ENCODE data around the gene CEP112.

Gene CEP112

DNA sequence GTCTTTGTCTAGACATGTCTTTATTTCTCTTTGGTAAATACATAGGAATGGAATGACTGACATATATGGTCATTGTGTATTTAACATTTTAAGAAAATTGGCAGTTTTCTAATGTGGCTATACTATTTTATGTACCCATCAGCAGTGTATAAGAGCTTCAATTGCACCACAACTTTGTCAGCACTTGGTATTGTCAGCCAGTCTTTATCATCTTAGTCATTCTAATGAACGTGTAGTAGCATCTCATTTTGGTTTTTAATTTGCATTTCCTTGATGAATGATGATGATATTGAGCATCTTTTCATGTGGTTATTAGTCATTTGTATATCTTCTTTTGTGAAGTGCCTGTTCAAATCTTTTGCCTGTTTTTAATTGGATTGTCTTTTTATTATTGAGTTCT, 239.3 kb downstream of the CEP112 start:
- DNase-seq (ENCODE audit: low read depth, low spot score), result no peak
- H3K4me3 ChIP-seq (ENCODE audit: low read depth, low read length), result no peak overlapping the region
- TF ChIP-seq, protein P1, sequence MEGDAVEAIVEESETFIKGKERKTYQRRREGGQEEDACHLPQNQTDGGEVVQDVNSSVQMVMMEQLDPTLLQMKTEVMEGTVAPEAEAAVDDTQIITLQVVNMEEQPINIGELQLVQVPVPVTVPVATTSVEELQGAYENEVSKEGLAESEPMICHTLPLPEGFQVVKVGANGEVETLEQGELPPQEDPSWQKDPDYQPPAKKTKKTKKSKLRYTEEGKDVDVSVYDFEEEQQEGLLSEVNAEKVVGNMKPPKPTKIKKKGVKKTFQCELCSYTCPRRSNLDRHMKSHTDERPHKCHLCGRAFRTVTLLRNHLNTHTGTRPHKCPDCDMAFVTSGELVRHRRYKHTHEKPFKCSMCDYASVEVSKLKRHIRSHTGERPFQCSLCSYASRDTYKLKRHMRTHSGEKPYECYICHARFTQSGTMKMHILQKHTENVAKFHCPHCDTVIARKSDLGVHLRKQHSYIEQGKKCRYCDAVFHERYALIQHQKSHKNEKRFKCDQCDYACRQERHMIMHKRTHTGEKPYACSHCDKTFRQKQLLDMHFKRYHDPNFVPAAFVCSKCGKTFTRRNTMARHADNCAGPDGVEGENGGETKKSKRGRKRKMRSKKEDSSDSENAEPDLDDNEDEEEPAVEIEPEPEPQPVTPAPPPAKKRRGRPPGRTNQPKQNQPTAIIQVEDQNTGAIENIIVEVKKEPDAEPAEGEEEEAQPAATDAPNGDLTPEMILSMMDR (IDR thresholded peaks at IDR 0.05; ENCODE audit: insufficient read depth, low read length, missing control alignments), result no peak
- CTCF ChIA-PET, result no interaction called here
- POLR2A ChIA-PET, result no interaction called here

- TF ChIP-seq, protein P1 (IDR thresholded peaks at IDR 0.05; ENCODE audit: insufficient read depth, low read length, missing control alignments), result no peak
- no peak overlapping the region for H3K4me3 ChIP-seq (ENCODE audit: low read depth, low read length)
- ChIA-PET CTCF (no interaction called here), POLR2A (no interaction called here)
- no peak for DNase-seq (ENCODE audit: low read depth, low spot score)
Observed at GRCh38 chr17:65952015-65952414, 239.9 kb downstream of the CEP112 start.

GRCh38 chr17:65947831-65948230, 244.1 kb downstream of the CEP112 start:
- TF ChIP-seq, protein P1 (IDR thresholded peaks at IDR 0.05; ENCODE audit: insufficient read depth, low read length, missing control alignments), result no peak
- CTCF ChIA-PET, result no interaction called here
- POLR2A ChIA-PET, result no interaction called here
- DNase-seq (ENCODE audit: low read depth, low spot score), result no peak
- no peak overlapping the region for H3K4me3 ChIP-seq (ENCODE audit: low read depth, low read length)

DNA sequence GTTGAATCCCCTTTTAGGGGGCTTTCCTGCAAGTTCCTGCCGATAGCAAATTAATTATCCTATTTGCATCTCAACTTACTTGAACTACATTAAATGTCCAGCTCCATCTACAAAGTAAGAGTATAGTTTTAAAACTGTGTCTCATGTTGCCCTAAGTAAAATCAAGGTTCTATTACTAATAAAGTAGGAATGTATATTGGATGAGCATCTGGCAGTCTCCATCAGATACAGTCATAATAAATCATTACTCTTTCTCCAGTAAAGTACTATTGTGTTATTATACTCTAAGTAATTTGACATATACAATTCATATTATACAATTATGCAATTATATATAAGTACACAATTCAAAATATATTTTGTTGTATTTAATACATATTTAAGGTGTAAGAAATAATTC, 249.3 kb downstream of the CEP112 start:
- TF ChIP-seq, protein P1 (IDR thresholded peaks at IDR 0.05; ENCODE audit: insufficient read depth, low read length, missing control alignments), result no peak
- DNase-seq (ENCODE audit: low read depth, low spot score), result no peak
- CTCF ChIA-PET, result interaction anchor here (0.8 kb wide), 1 partner anchor 11 kb away, joined by 3 read pairs; no protein-coding TSS in a partner anchor
- no peak overlapping the region for H3K4me3 ChIP-seq (ENCODE audit: low read depth, low read length)
- POLR2A ChIA-PET, result interaction anchor here (0.6 kb wide), 1 partner anchor 265 kb away, joined by 3 read pairs; no protein-coding TSS in a partner anchor

- CTCF ChIA-PET, result no interaction called here
- DNase-seq (ENCODE audit: low read depth, low spot score), result no peak
- TF ChIP-seq, protein P1 (IDR thresholded peaks at IDR 0.05; ENCODE audit: insufficient read depth, low read length, missing control alignments), result no peak
- no peak overlapping the region for H3K4me3 ChIP-seq (ENCODE audit: low read depth, low read length)
- POLR2A ChIA-PET, result no interaction called here
Observed at GRCh38 chr17:65941356-65941899, 250.5 kb downstream of the CEP112 start.

DNA sequence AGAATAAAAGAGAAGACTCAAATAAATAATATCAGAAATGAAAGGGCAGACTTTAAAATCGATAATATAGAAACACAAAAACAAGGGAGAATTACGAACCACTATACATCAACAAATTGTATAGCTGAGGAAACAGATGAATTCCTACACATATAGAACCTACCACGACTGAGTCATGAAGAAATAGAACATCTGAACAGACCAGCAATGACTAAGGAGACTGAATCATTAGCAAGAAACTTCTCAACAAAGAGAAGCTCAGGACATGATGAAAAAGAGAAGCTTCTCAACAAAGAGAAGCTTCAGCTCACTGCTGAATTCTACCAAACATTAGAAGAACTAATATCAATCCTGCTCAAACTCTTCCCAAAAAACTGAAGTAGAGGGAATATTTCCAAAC, 255.9 kb downstream of the CEP112 start:
- TF ChIP-seq, protein P1 (IDR thresholded peaks at IDR 0.05; ENCODE audit: insufficient read depth, low read length, missing control alignments), result no peak
- ChIA-PET CTCF (no interaction called here), POLR2A (no interaction called here)
- DNase-seq (ENCODE audit: low read depth, low spot score), result peak; percentile 9
- no peak overlapping the region for H3K4me3 ChIP-seq (ENCODE audit: low read depth, low read length)
